PFSK-1 (cell line): Measurements from ENCODE around the gene PEX11A. TPM values are rescaled to one million over a fixed set of nuclear protein-coding genes. Genes with fewer than 3 reads are reported as not detected.

Experiments
- FOXP2 ChIP-seq: optimal IDR thresholded peaks from 2 replicates; pipeline ENCODE3; 2011; ENCODE audit warnings: borderline replicate concordance, control low read depth, inconsistent platforms; ENCODE audit not compliant: insufficient read depth; ENCODE audit errors: extremely low read length, extremely low read depth
- POLR2AphosphoS5 ChIP-seq: IDR thresholded peaks from 2 replicates; pipeline ENCODE4 v1.6.1; 2012; ENCODE audit warnings: low read depth, mild to moderate bottlenecking, control low read depth, low read length, moderate library complexity
- SIN3A ChIP-seq: IDR thresholded peaks from 2 replicates; pipeline ENCODE4 v1.6.1; 2012; ENCODE audit warnings: mild to moderate bottlenecking, low read length, moderate library complexity, borderline replicate concordance; ENCODE audit not compliant: insufficient read depth
- TAF1 ChIP-seq: IDR thresholded peaks from 2 replicates; pipeline ENCODE4 v1.6.1; 2012; ENCODE audit warnings: low read length, control low read depth, borderline replicate concordance; ENCODE audit not compliant: insufficient read depth
- polyA plus RNA-seq: library from polyadenylated mRNA; unstranded; fragments of >200 nt; gene quantifications from one replicate; pipeline ENCODE4 v1.2.1, GENCODE V29; 2012; ENCODE audit warnings: low read depth, missing spikeins; ENCODE audit not compliant: insufficient read length
- TF ChIP-seq, protein P1 (sequence below), 2 experiments: IDR thresholded peaks; 2 replicates each; pipeline versions ENCODE4 v1.6.1 to v1.8.0; 2011 to 2012; ENCODE audit warnings: low read depth in 2 of 2, low read length in 2 of 2, control low read depth in 1 of 2, inconsistent platforms in 1 of 2, mild to moderate bottlenecking in 1 of 2, moderate library complexity in 1 of 2; ENCODE audit not compliant: insufficient read depth in 1 of 2

Gene PEX11A, protein sequence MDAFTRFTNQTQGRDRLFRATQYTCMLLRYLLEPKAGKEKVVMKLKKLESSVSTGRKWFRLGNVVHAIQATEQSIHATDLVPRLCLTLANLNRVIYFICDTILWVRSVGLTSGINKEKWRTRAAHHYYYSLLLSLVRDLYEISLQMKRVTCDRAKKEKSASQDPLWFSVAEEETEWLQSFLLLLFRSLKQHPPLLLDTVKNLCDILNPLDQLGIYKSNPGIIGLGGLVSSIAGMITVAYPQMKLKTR
- not detected for polyA plus RNA-seq

DNA sequence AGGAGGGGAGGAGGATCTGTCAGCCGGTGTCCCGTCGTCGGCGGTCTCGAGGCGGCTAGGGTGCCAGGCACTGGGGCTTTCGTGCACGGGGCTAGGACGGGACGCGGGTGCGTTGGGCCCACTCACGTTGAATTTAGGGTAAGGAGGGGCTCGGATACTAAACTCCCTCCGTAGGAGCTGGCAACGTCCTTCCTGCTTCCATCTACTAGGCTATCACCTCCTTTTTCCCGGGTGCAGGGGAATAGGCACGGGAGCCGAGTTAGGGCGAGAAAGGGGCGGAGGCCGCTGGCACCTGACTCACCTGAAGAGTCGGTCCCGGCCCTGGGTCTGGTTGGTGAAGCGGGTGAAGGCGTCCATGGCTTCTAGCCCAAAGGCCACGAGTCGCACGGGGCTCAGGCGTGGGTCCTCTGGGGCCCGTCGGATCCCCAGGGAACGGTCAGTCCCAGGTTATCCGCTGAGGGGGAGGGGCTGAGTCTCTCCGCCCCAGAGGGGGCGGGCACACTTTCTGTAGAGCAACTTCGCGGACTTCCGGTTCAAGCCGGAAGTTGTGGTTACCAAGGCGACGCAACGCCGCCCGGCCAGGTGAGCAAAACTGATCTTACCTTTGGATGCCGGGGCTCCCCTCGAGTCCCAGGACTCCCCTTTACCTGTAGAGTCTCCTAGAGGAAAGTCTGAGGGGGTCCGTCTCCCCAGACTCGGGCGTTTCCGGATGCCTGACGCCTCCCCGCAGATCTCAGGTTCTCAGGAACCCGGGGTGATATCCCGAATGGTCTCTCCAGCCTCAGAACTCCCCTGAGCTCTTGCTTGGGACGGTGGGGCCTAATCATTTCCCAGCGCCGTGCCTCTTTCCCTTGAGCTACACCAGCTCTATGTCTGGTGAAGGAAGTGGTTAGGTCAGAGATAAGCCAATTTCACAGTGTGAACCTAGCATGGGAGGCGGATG, at the start of gene PEX11A, which contains the start of gene WDR93:
Gene PEX11A (minus strand): TSS at position 479 of the 943 bp plus-strand sequence. CDS start 122 bp downstream, at position 357.
Gene WDR93 (plus strand): TSS at position 536 of the 943 bp plus-strand sequence. CDS start 10,936 bp downstream, outside the sequence.
- TF ChIP-seq, protein P1, sequence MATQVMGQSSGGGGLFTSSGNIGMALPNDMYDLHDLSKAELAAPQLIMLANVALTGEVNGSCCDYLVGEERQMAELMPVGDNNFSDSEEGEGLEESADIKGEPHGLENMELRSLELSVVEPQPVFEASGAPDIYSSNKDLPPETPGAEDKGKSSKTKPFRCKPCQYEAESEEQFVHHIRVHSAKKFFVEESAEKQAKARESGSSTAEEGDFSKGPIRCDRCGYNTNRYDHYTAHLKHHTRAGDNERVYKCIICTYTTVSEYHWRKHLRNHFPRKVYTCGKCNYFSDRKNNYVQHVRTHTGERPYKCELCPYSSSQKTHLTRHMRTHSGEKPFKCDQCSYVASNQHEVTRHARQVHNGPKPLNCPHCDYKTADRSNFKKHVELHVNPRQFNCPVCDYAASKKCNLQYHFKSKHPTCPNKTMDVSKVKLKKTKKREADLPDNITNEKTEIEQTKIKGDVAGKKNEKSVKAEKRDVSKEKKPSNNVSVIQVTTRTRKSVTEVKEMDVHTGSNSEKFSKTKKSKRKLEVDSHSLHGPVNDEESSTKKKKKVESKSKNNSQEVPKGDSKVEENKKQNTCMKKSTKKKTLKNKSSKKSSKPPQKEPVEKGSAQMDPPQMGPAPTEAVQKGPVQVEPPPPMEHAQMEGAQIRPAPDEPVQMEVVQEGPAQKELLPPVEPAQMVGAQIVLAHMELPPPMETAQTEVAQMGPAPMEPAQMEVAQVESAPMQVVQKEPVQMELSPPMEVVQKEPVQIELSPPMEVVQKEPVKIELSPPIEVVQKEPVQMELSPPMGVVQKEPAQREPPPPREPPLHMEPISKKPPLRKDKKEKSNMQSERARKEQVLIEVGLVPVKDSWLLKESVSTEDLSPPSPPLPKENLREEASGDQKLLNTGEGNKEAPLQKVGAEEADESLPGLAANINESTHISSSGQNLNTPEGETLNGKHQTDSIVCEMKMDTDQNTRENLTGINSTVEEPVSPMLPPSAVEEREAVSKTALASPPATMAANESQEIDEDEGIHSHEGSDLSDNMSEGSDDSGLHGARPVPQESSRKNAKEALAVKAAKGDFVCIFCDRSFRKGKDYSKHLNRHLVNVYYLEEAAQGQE (IDR thresholded peaks at IDR 0.05; ENCODE audit: insufficient read depth in 1 of 2, low read depth in 2 of 2, low read length in 2 of 2), result no peak
- TF ChIP-seq FOXP2, result no peak
- TF ChIP-seq SIN3A, result no peak
- TF ChIP-seq POLR2AphosphoS5, result no peak
- no peak for TF ChIP-seq TAF1

DNA sequence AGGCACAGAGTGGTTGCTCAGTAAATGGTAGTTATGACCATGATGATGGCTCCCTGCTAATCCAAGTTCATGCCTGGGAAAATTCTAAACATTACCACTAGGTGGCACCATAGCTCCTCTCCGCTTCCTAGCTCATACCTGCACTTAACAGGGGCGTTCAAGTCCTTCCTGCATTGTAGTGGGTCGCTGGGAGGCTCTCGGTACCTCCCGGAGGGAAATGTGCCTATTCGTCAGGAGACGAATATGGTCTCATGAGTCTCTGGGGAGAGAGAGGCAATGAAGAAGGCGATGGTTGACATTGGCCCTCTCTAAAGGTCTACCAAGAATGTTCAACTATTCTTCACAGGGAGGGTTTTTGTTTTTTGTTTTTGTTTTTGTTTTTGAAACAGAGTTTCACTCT, 49.6 kb upstream of the PEX11A start:
- no peak for TF ChIP-seq POLR2AphosphoS5
- TF ChIP-seq SIN3A, result no peak
- TF ChIP-seq, protein P1 (IDR thresholded peaks at IDR 0.05; ENCODE audit: insufficient read depth in 1 of 2, low read depth in 2 of 2, low read length in 2 of 2), result no peak
- TF ChIP-seq FOXP2, result no peak
- TF ChIP-seq TAF1, result no peak

DNA sequence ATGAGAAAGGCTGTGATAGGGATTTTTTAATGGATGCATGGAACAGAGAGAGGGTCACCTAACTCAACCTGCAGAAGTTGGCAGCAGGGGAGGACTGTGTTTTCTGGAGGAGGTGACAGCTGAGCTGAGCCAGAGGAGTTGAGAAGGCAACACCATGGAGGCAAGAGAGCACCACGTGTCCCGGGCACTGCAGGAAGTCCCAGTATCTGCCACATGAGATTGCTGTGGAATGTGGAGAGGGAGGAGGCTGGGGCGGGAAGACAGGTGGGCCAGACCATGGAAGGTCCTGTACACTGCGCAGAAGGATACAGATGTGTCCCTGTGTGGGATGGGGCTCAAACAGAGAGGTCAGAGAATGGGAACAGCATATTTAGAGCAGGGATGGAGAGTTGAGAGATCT, 45.2 kb upstream of the PEX11A start:
- no peak for TF ChIP-seq FOXP2
- no peak for TF ChIP-seq TAF1
- no peak for TF ChIP-seq POLR2AphosphoS5
- TF ChIP-seq SIN3A, result no peak
- TF ChIP-seq, protein P1 (IDR thresholded peaks at IDR 0.05; ENCODE audit: insufficient read depth in 1 of 2, low read depth in 2 of 2, low read length in 2 of 2), result no peak

DNA sequence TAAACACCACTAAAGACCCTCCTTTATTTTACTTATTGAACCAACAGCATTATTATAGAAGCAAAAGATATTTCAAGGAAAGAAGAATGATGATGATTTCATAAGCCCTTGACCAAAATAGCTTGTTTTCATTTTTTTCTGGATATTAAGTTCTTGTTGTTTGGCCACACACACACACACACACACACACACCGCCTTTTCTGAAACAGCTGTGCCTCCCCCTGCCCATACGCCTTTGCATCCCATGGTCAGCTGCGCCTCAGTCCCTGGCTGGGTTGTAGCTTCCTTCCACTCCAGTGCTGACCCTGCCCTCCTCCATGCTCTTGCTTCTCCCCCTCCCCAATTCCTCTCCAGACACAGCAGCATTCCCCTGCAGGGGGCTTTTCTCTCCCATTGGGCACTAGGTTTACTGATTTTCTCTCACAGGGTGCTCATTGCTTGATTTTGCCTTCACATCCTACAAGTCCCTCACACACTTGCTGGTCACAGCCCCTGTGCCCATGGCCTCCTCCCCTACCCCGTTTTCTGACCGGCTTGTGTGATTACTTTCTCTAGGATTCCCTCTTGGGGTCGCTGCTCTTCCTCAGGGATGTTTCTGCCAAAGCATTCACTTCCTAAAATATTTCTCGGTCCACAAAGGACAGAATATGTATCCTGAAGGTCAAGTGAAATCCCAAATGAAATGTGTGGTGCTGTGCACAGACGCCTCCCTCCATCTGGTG, 42.1 kb upstream of the PEX11A start:
- no peak for TF ChIP-seq SIN3A
- no peak for TF ChIP-seq POLR2AphosphoS5
- TF ChIP-seq, protein P1 (IDR thresholded peaks at IDR 0.05; ENCODE audit: insufficient read depth in 1 of 2, low read depth in 2 of 2, low read length in 2 of 2), result no peak
